GM23338 (cell line): ENCODE data around the gene DDX39A.

Experiments
- CREB1 ChIP-seq: fragments of 250-450 bp; sonication (Bioruptor Pico); IDR thresholded peaks from 2 replicates; pipeline ENCODE4 v1.5.0; 2020; ENCODE audit warnings: low read depth, mild to moderate bottlenecking, moderate library complexity
- CTCF ChIP-seq, 2 experiments: fragments of 200-600 bp in 1 of 2; sonication (generic) in 1 of 2; conservative IDR thresholded peaks; 2 replicates each; pipeline versions ENCODE4 v1.5.1 to v1.6.1; 2016 to 2017; ENCODE audit warnings: antibody characterized with exemption in 2 of 2, low read depth in 2 of 2, mild to moderate bottlenecking in 2 of 2, moderate library complexity in 1 of 2
- EZH2 ChIP-seq: fragments of 200-600 bp; sonication (generic); IDR thresholded peaks from one replicate; pipeline ENCODE4 v1.8.0; 2017; ENCODE audit warnings: antibody characterized with exemption, mild to moderate bottlenecking, low read depth; ENCODE audit not compliant: unreplicated experiment
- EZH2phosphoT487 ChIP-seq: fragments of 200-600 bp; sonication (generic); IDR thresholded peaks from one replicate; pipeline ENCODE4 v1.8.1; 2018; ENCODE audit warnings: antibody characterized with exemption; ENCODE audit not compliant: unreplicated experiment
- JUNB ChIP-seq: IDR thresholded peaks from one replicate; pipeline ENCODE4 v1.6.1; 2016; ENCODE audit warnings: antibody characterized with exemption; ENCODE audit not compliant: unreplicated experiment
- POLR2AphosphoS5 ChIP-seq: IDR thresholded peaks from 2 replicates; pipeline ENCODE4 v1.6.1; 2016; ENCODE audit warnings: antibody characterized with exemption, low read depth
- REST ChIP-seq: IDR thresholded peaks from one replicate; pipeline ENCODE4 v1.6.1; 2018; ENCODE audit warnings: antibody characterized with exemption; ENCODE audit not compliant: unreplicated experiment
- STAT1 ChIP-seq: IDR thresholded peaks from one replicate; pipeline ENCODE4 v1.6.1; 2016; ENCODE audit warnings: antibody characterized with exemption; ENCODE audit not compliant: unreplicated experiment
- ZNF114 ChIP-seq: fragments of 250-450 bp; sonication (Bioruptor Pico); IDR thresholded peaks from 2 replicates; pipeline ENCODE4 v1.5.0; 2020; ENCODE audit warnings: mild to moderate bottlenecking, moderate library complexity
- ZNF331 ChIP-seq: fragments of 250-450 bp; sonication (Bioruptor Pico); IDR thresholded peaks from 2 replicates; pipeline ENCODE4 v1.5.0; 2020; ENCODE audit warnings: low read depth, mild to moderate bottlenecking, moderate library complexity
- ZNF462 ChIP-seq: fragments of 250-450 bp; sonication (Bioruptor Pico); IDR thresholded peaks from 2 replicates; pipeline ENCODE4 v1.5.0; 2020; ENCODE audit warnings: mild to moderate bottlenecking, moderate library complexity
- TF ChIP-seq, protein P1 (sequence below): IDR thresholded peaks from 2 replicates; pipeline ENCODE4 v1.6.1; 2016; ENCODE audit warnings: antibody characterized with exemption

DNA sequence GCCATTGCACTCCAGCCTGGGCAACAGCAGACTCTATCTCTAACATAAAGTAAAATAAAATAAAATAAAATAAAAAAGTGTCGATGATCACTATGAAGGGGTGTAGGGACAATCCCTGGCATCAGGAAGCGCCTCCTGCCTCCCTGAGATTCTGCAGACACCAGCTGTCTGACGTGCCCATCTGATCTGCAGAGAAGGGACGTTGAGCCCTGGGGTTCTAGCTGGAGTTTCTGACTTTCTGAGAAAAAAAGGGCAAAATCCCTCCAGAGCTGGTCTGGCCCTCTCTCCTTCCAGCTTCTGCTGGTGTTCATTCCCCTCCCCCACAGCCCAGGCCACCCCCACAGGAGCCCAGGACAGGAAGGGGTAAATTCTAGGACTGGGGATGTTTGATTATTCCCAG lies 40.3 kb downstream of the DDX39A start:
- TF ChIP-seq CTCF (conservative IDR thresholded peaks at IDR 0.05; ENCODE audit: low read depth in 2 of 2) (no peak), POLR2AphosphoS5 (no peak), EZH2phosphoT487 (no peak), EZH2 (no peak), JUNB (no peak), REST (no peak), ZNF331 (CRISPR knock-in tag) (no peak), ZNF462 (CRISPR knock-in tag) (no peak), ZNF114 (CRISPR knock-in tag) (no peak), CREB1 (CRISPR knock-in tag) (no peak), STAT1 (no peak)
- TF ChIP-seq, protein P1, sequence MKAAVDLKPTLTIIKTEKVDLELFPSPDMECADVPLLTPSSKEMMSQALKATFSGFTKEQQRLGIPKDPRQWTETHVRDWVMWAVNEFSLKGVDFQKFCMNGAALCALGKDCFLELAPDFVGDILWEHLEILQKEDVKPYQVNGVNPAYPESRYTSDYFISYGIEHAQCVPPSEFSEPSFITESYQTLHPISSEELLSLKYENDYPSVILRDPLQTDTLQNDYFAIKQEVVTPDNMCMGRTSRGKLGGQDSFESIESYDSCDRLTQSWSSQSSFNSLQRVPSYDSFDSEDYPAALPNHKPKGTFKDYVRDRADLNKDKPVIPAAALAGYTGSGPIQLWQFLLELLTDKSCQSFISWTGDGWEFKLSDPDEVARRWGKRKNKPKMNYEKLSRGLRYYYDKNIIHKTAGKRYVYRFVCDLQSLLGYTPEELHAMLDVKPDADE: no peak
